IMR-90 (cell line): ENCODE data around the gene TIMM21. TPM values are rescaled to one million over a fixed set of nuclear protein-coding genes. Genes with fewer than 3 reads are reported as not detected.

Source experiments
- ATAC-seq: fragments of 200-7000 bp; cut with Tn5 transposase; 2 replicates; pipeline ENCODE4 v1.9.1; 2020; ENCODE audit warnings: low read depth, mild to moderate bottlenecking, moderate library complexity
- BruUV-seq: library from RNA; stranded (reverse); fragments of 400-500 nt; replicated peaks from 2 replicates; lab custom pipeline; 2021; lab: Mats Ljungman, UMichigan
- CTCF ChIA-PET: fragments of 300-600 bp; formaldehyde crosslinking; extraction: SDS; loops from one replicate; lab custom pipeline; 2021; ENCODE audit warnings: antibody characterized with exemption; lab: Yijun Ruan, JAX
- POLR2A ChIA-PET: fragments of 300-600 bp; sonication (Branson Sonifier 250); formaldehyde crosslinking; loops from one replicate; lab custom pipeline; 2022; ENCODE audit warnings: antibody characterized with exemption; ENCODE audit not compliant: unreplicated experiment; lab: Charles Lee
- DNase-seq: peaks from one replicate; pipeline ENCODE4 v3.0.0; 2013
- H2AFZ ChIP-seq: replicated peaks from 2 replicates; pipeline ENCODE3; 2013; ENCODE audit warnings: low read length, mild to moderate bottlenecking; ENCODE audit not compliant: poor library complexity
- H2AK5ac ChIP-seq: 2 replicates; pipeline ENCODE4 v1.6.1; 2013; ENCODE audit warnings: low read depth, low read length, inconsistent platforms
- H2AK9ac ChIP-seq: replicated peaks from 2 replicates; pipeline ENCODE3; 2013; ENCODE audit warnings: mild to moderate bottlenecking, low read depth, low read length, moderate library complexity; ENCODE audit not compliant: poor library complexity
- H2BK120ac ChIP-seq: 2 replicates; pipeline ENCODE4 v1.6.1; 2013; ENCODE audit warnings: low read depth, low read length, inconsistent platforms
- H2BK15ac ChIP-seq: 3 replicates; pipeline ENCODE4 v1.6.1; 2013; ENCODE audit warnings: low read depth, low read length, inconsistent platforms
- H2BK20ac ChIP-seq: 2 replicates; pipeline ENCODE4 v1.6.1; 2013; ENCODE audit warnings: low read depth, mild to moderate bottlenecking, inconsistent platforms, low read length, moderate library complexity
- H2BK5ac ChIP-seq: 2 replicates; pipeline ENCODE4 v1.6.1; 2013; ENCODE audit warnings: mild to moderate bottlenecking, low read depth, low read length, inconsistent platforms; ENCODE audit not compliant: poor library complexity, severe bottlenecking
- H3K14ac ChIP-seq: replicated peaks from 2 replicates; pipeline ENCODE4 v1.6.1; 2013; ENCODE audit warnings: low read depth, low read length, inconsistent platforms
- H3K18ac ChIP-seq: 2 replicates; pipeline ENCODE4 v1.6.1; 2013; ENCODE audit warnings: low read depth, low read length, control low read depth
- H3K23ac ChIP-seq: 2 replicates; pipeline ENCODE4 v1.6.1; 2013; ENCODE audit warnings: low read depth, low read length, inconsistent platforms
- H3K27ac ChIP-seq: 2 replicates; pipeline ENCODE4 v1.5.1; 2013; ENCODE audit warnings: mild to moderate bottlenecking, control low read depth, low read length; ENCODE audit not compliant: insufficient read depth
- H3K27me3 ChIP-seq: 2 replicates; pipeline ENCODE4 v1.6.1; 2013; ENCODE audit warnings: low read length; ENCODE audit not compliant: control insufficient read depth, insufficient read depth
- H3K36me3 ChIP-seq: 2 replicates; pipeline ENCODE4 v1.6.1; 2013; ENCODE audit warnings: low read length, mixed read lengths; ENCODE audit not compliant: control insufficient read depth, insufficient read depth
- H3K4ac ChIP-seq: 2 replicates; pipeline ENCODE4 v1.6.1; 2013; ENCODE audit warnings: low read depth, low read length, inconsistent platforms
- H3K4me1 ChIP-seq: 2 replicates; pipeline ENCODE4 v1.6.1; 2013; ENCODE audit warnings: low read length, mixed read lengths; ENCODE audit not compliant: control insufficient read depth, insufficient read depth
- H3K4me2 ChIP-seq: 2 replicates; pipeline ENCODE4 v1.6.1; 2013; ENCODE audit warnings: low read depth, mild to moderate bottlenecking, control low read depth, low read length, moderate library complexity
- H3K4me3 ChIP-seq: 2 replicates; pipeline ENCODE4 v1.5.1; 2013; ENCODE audit warnings: low read depth, mild to moderate bottlenecking, control low read depth, low read length, moderate library complexity; ENCODE audit not compliant: insufficient read depth
- H3K56ac ChIP-seq: 2 replicates; pipeline ENCODE4 v1.6.1; 2013; ENCODE audit warnings: low read length, inconsistent platforms; ENCODE audit not compliant: insufficient read depth; ENCODE audit errors: extremely low read depth
- H3K79me1 ChIP-seq, 2 experiments: 2 replicates each; pipeline ENCODE4 v1.6.1; 2013; ENCODE audit warnings: low read length in 2 of 2, inconsistent platforms in 1 of 2, low read depth in 1 of 2
- H3K9ac ChIP-seq: 2 replicates; pipeline ENCODE4 v1.6.1; 2013; ENCODE audit warnings: low read depth, low read length, control low read depth
- H3K9me1 ChIP-seq: 2 replicates; pipeline ENCODE4 v1.6.1; 2013; ENCODE audit warnings: low read length, inconsistent platforms; ENCODE audit not compliant: insufficient read depth
- H3K9me3 ChIP-seq: 2 replicates; pipeline ENCODE4 v1.6.1; 2013; ENCODE audit warnings: low read length; ENCODE audit not compliant: control insufficient read depth, insufficient read depth
- H4K20me1 ChIP-seq: 2 replicates; pipeline ENCODE4 v1.6.1; 2013; ENCODE audit warnings: low read length, inconsistent platforms; ENCODE audit not compliant: insufficient read depth
- H4K5ac ChIP-seq: 2 replicates; pipeline ENCODE4 v1.6.1; 2013; ENCODE audit warnings: mild to moderate bottlenecking, low read depth, low read length, control low read depth
- H4K8ac ChIP-seq, 2 experiments: 2 replicates each; pipeline ENCODE4 v1.6.1; 2013; ENCODE audit warnings: low read depth in 2 of 2, low read length in 2 of 2, control low read depth in 1 of 2, inconsistent platforms in 1 of 2
- H4K91ac ChIP-seq: 2 replicates; pipeline ENCODE4 v1.6.1; 2013; ENCODE audit warnings: low read depth, low read length, inconsistent platforms; ENCODE audit not compliant: insufficient read depth
- BHLHE40 ChIP-seq: fragments of 150-350 bp; IDR thresholded peaks from 2 replicates; pipeline ENCODE4 v1.6.1; 2016; ENCODE audit warnings: mild to moderate bottlenecking, low read depth, low read length
- CEBPB ChIP-seq: IDR thresholded peaks from 2 replicates; pipeline ENCODE4 v1.6.1; 2012; ENCODE audit warnings: low read depth, low read length, improper control_type of control experiment
- CHD1 ChIP-seq: IDR thresholded peaks from 2 replicates; pipeline ENCODE4 v1.6.1; 2012; ENCODE audit warnings: low read depth, low read length, improper control_type of control experiment
- FOS ChIP-seq: fragments of 150-350 bp; IDR thresholded peaks from 2 replicates; pipeline ENCODE4 v1.6.1; 2016; ENCODE audit warnings: low read depth, low read length
- MAFK ChIP-seq: IDR thresholded peaks from 2 replicates; pipeline ENCODE4 v1.6.1; 2012; ENCODE audit warnings: low read depth, low read length, improper control_type of control experiment
- MAZ ChIP-seq: IDR thresholded peaks from 2 replicates; pipeline ENCODE4 v1.6.1; 2012; ENCODE audit warnings: low read depth, mild to moderate bottlenecking, low read length, improper control_type of control experiment, moderate library complexity, borderline replicate concordance
- MXI1 ChIP-seq: IDR thresholded peaks from 2 replicates; pipeline ENCODE4 v1.6.1; 2012; ENCODE audit warnings: low read depth, mild to moderate bottlenecking, low read length, moderate library complexity, borderline replicate concordance
- NFE2L2 ChIP-seq: fragments of 150-350 bp; IDR thresholded peaks from 2 replicates; pipeline ENCODE4 v1.6.1; 2016; ENCODE audit warnings: low read depth, mild to moderate bottlenecking, low read length
- POLR2A ChIP-seq: IDR thresholded peaks from 2 replicates; pipeline ENCODE4 v1.6.1; 2012; ENCODE audit warnings: mild to moderate bottlenecking, low read depth, low read length
- RAD21 ChIP-seq: IDR thresholded peaks from 2 replicates; pipeline ENCODE4 v1.6.1; 2012; ENCODE audit warnings: low read length, improper control_type of control experiment
- RCOR1 ChIP-seq: IDR thresholded peaks from 2 replicates; pipeline ENCODE4 v1.6.1; 2012; ENCODE audit warnings: mild to moderate bottlenecking, low read length, improper control_type of control experiment; ENCODE audit not compliant: insufficient replicate concordance
- RFX5 ChIP-seq: IDR thresholded peaks from 2 replicates; pipeline ENCODE4 v1.8.0; 2012; ENCODE audit warnings: low read depth, mild to moderate bottlenecking, low read length, moderate library complexity
- SMC3 ChIP-seq: fragments of 150-350 bp; IDR thresholded peaks from 2 replicates; pipeline ENCODE4 v1.6.1; 2016; ENCODE audit warnings: low read depth, mild to moderate bottlenecking, antibody characterized with exemption, low read length, moderate library complexity
- WGBS, 2 experiments: methylation state at CpG; one replicate each; pipeline versions ENCODE4 v1.1.5 to v1.1.7; 2013; ENCODE audit warnings: missing lambda C conversion rate in 2 of 2; ENCODE audit not compliant: insufficient read length in 1 of 2; ENCODE audit errors: extremely low coverage in 2 of 2; 5-methylcytosine and 5-hydroxymethylcytosine counted together
- dilution Hi-C: fragments of 300-500 bp; cut with HindIII; formaldehyde crosslinking; loops from one replicate; pipeline ENCODE4 v1.14.3; 2018; ENCODE audit warnings: low sequenced_read_pairs; ENCODE audit not compliant: unreplicated experiment
- in situ Hi-C: fragments of 300-500 bp; cut with MboI; formaldehyde crosslinking; loops from 3 replicates; pipeline ENCODE4 v1.14.3; 2019; ENCODE audit warnings: low sequenced_read_pairs, inconsistent platforms, mixed read lengths
- intact Hi-C: fragments of 100-400 bp; cut with micrococcal nuclease; formaldehyde crosslinking; loops from 2 replicates; pipeline ENCODE4 v1.10.0; 2022
- polyA plus RNA-seq, 3 experiments: library from polyadenylated mRNA; depleted of rRNA; stranded (reverse); fragments of >200 nt; gene quantifications; 2 replicates each; pipeline ENCODE4 v1.2.3, GENCODE V29; 2012; ENCODE audit warnings: low replicate concordance in 1 of 3
- total RNA-seq: library from RNA; depleted of rRNA; stranded (reverse); fragments of >200 nt; gene quantifications from 2 replicates; pipeline ENCODE4 v1.2.3, GENCODE V29; 2012
- TF ChIP-seq, protein P1 (sequence below): fragments of 150-350 bp; IDR thresholded peaks from 2 replicates; pipeline ENCODE4 v1.6.1; 2016; ENCODE audit warnings: low read depth, mild to moderate bottlenecking, low read length, moderate library complexity, borderline replicate concordance
- TF ChIP-seq, protein P2 (sequence below): fragments of 150-350 bp; IDR thresholded peaks from 2 replicates; pipeline ENCODE4 v1.6.1; 2017; ENCODE audit warnings: mild to moderate bottlenecking, antibody characterized with exemption, low read length, low read depth
- TF ChIP-seq, protein P3 (sequence below): conservative IDR thresholded peaks from 2 replicates; pipeline ENCODE4 v1.5.1; 2012; ENCODE audit warnings: mild to moderate bottlenecking, low read depth, low read length, improper control_type of control experiment

Gene TIMM21
- total and polyA plus RNA-seq, 2 of the 4 experiments (the other 2 are of a cell fraction), result 42.8 to 52.7 TPM

DNA sequence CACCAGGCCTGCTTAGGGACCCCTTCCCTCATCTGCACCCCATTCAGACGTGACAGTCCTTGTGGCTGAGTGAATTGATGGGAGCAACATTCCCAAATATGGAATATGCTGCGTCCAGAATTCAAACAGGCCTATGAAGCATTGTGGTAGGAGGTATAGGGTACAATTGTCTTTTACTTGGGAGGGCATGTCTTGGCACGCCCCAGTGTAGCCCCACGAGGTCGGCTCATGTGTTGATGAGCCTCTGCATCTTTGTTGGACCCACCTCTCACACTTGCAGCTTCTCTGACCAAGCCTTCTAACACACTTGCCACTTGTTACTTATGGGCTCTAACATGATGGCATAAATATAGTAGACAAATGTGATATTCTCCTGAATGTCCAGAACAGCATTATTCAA lies 1.6 kb downstream of the TIMM21 start:
- Histone ChIP-seq H3K79me1 (peaks cover 15 to 40% of the 10 kb centered on the region in 2 experiments), H3K27ac (0 out of 2 replicates have a peak overlapping the region, but pooled peaks have one; percentile 9), H3K14ac (no peak overlapping the region), H2AK9ac (peak overlapping the region; percentile 79), H2BK15ac (no peak overlapping the region), H2AK5ac (peak overlapping the region; percentile 74), H4K8ac (peak overlapping the region in 1 of 2 experiments; percentile 54; a peak in 1 of 4 replicates), H2BK5ac (peak overlapping the region; percentile 33), H2BK120ac (peak overlapping the region; percentile 37; the same call in 1 of the 2 replicates), H3K4ac (no peak overlapping the region), H3K36me3 (no peaks in the 10 kb centered on the region; the same call in 1 of the 2 replicates), H3K9me3 (no peaks in the 10 kb centered on the region), H2BK20ac (no peak overlapping the region), H3K4me2 (peak overlapping the region; percentile 55), H2AFZ (no peak overlapping the region), H3K27me3 (no peaks in the 10 kb centered on the region), H3K4me1 (peaks cover 6% of the 10 kb centered on the region), H3K4me3 (0 out of 2 replicates have a peak overlapping the region, but pooled peaks have one; percentile 11), H4K91ac (peak overlapping the region; percentile 37; the same call in 1 of the 2 replicates), H4K5ac (no peak overlapping the region), H3K18ac (no peak overlapping the region), H3K23ac (0 out of 2 replicates have a peak overlapping the region, but pooled peaks have one; percentile 55), H3K9ac (no peak overlapping the region), H3K9me1 (peaks cover 11% of the 10 kb centered on the region), H4K20me1 (no peaks in the 10 kb centered on the region), H3K56ac (no peak overlapping the region)
- intact Hi-C loops, result loop anchor here (10.0 kb wide), 1 partner anchor 465 kb away; no protein-coding TSS in a partner anchor
- TF ChIP-seq, protein P1, sequence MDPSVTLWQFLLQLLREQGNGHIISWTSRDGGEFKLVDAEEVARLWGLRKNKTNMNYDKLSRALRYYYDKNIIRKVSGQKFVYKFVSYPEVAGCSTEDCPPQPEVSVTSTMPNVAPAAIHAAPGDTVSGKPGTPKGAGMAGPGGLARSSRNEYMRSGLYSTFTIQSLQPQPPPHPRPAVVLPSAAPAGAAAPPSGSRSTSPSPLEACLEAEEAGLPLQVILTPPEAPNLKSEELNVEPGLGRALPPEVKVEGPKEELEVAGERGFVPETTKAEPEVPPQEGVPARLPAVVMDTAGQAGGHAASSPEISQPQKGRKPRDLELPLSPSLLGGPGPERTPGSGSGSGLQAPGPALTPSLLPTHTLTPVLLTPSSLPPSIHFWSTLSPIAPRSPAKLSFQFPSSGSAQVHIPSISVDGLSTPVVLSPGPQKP, result no peak
- TF ChIP-seq CEBPB (no peak), RAD21 (no peak), MAFK (no peak), MXI1 (no peak), MAZ (no peak), SMC3 (no peak), POLR2A (no peak), RFX5 (no peak), BHLHE40 (no peak), RCOR1 (no peak), FOS (no peak), NFE2L2 (no peak), CHD1 (no peak)
- TF ChIP-seq, protein P2, sequence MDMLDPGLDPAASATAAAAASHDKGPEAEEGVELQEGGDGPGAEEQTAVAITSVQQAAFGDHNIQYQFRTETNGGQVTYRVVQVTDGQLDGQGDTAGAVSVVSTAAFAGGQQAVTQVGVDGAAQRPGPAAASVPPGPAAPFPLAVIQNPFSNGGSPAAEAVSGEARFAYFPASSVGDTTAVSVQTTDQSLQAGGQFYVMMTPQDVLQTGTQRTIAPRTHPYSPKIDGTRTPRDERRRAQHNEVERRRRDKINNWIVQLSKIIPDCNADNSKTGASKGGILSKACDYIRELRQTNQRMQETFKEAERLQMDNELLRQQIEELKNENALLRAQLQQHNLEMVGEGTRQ, result no peak
- TF ChIP-seq, protein P3, sequence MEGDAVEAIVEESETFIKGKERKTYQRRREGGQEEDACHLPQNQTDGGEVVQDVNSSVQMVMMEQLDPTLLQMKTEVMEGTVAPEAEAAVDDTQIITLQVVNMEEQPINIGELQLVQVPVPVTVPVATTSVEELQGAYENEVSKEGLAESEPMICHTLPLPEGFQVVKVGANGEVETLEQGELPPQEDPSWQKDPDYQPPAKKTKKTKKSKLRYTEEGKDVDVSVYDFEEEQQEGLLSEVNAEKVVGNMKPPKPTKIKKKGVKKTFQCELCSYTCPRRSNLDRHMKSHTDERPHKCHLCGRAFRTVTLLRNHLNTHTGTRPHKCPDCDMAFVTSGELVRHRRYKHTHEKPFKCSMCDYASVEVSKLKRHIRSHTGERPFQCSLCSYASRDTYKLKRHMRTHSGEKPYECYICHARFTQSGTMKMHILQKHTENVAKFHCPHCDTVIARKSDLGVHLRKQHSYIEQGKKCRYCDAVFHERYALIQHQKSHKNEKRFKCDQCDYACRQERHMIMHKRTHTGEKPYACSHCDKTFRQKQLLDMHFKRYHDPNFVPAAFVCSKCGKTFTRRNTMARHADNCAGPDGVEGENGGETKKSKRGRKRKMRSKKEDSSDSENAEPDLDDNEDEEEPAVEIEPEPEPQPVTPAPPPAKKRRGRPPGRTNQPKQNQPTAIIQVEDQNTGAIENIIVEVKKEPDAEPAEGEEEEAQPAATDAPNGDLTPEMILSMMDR, result no peak
- BruUV-seq, result no TSS peak
- in situ Hi-C loops, result no loop called here
- ATAC-seq (no peak), DNase-seq (no peak)
- no CpG with 5 or more reads among the region's 5 CpGs for WGBS, 2 experiments
- POLR2A ChIA-PET, result no interaction called here
- CTCF ChIA-PET, result no interaction called here
- dilution Hi-C loops, result no loop called here
